Spleen (tissue), 7 donors: ENCODE measurements around the gene HOTAIR.

Experiments
- CTCF ChIP-seq, 11 experiments: fragments of 200-600 bp in 7 of 11; fragments of 450-650 bp in 4 of 11; sonication (generic) in 4 of 11; IDR thresholded peaks in 8 of 11; conservative IDR thresholded peaks in 3 of 11; 1 replicate in 7 of 11; 2 replicates in 4 of 11; pipeline versions ENCODE4 v1.4.0 to v1.8.0; 2016 to 2021; ENCODE audit warnings: antibody characterized with exemption in 11 of 11, inconsistent platforms in 4 of 11, mild to moderate bottlenecking in 1 of 11
- POLR2A ChIP-seq, 3 donors: fragments of 450-650 bp; IDR thresholded peaks; one replicate each; pipeline ENCODE4 v1.5.1; 2017; ENCODE audit warnings: antibody characterized with exemption in 3 of 3, mild to moderate bottlenecking in 1 of 3
- POLR2AphosphoS5 ChIP-seq, 3 donors: sonication (generic); formaldehyde crosslinking; IDR thresholded peaks; one replicate each; pipeline ENCODE4 v1.5.1; 2017; ENCODE audit warnings: antibody characterized with exemption in 3 of 3
- donor health status: DM: no; HTN: no; CAD: no; lungs with moderate emphysema.
- donor health status: DM: no; HTN: no; CAD: no.
- donor health status: DM: no; HTN: no; CAD: no.

GRCh38 chr12:54019091-54019811 is 44.5 kb upstream of the HOTAIR start:
- TF ChIP-seq POLR2AphosphoS5 (IDR thresholded peaks at IDR 0.05) = no peak
- no peak for TF ChIP-seq CTCF (IDR thresholded peaks at IDR 0.05 in 8 of 11, conservative IDR thresholded peaks at IDR 0.05 in 3 of 11)
- TF ChIP-seq POLR2A (IDR thresholded peaks at IDR 0.05) = no peak
